ENCODE results near the gene SMOC2. TPM values are rescaled to one million over a fixed set of nuclear protein-coding genes. Genes with fewer than 3 reads are reported as not detected.
"Not testable (repeated sequence)": the region's sequence is repeated elsewhere in the genome, so short reads cannot be mapped to it uniquely, and the experiment has no call there.

SMOC2 gene
- total RNA-seq, 1 donor from 2014 or later, result 14.4 TPM

DNA sequence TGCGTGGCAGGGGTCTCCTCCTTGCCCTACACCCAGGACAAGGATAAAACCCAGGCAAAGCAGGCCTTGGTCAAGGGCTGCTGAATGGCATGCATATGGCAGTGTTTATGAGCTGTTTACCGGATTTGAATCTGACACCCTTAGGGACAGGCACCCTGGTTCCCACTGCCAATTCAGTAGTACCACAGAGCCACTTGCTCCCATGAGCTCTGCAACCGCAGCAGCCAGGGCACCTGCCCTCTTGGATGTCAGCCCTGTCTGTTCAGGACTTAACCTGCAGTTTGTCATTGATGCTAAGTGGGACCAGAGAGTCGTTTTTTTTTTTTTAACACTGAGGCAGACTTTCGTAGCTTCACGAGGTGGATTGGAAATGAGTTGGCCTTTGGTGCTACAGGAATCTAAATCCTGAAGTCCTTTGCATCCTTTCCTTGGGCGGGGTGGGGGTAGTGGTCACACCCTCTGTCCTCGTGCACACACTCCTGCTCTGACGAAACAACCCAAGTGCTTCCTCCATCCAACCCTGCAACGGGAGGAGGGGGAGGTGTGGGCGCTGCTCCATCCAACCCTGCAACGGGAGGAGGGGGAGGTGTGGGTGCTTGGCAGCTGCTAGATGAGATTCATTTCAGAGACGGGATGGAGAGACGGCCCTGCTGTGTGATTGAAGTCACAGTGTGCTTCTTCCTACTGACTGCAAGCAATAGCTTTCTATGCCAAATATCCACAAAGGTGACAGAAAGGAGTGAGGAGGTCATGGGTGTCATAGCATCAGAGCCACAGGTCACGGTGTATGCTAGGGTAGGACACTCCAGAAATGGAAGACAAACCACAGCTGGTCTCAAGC lies 166.5 kb downstream of the SMOC2 start:
- no peaks in the 10 kb centered on the region for H3K36me3 ChIP-seq
- no peak for DNase-seq
- H3K27me3 ChIP-seq (ENCODE audit: low read depth), result peaks cover 35% of the 10 kb centered on the region
- H3K9me3 ChIP-seq (replicated peaks), result peaks cover 4% of the 10 kb centered on the region
- H3K4me3 ChIP-seq, result no peak overlapping the region
- H3K4me1 ChIP-seq, result no peaks in the 10 kb centered on the region
- TF ChIP-seq CTCF (IDR thresholded peaks at IDR 0.05; ENCODE audit: borderline replicate concordance), result no peak
- no peak overlapping the region for H3K27ac ChIP-seq (replicated peaks)
- intact Hi-C loops (cut with micrococcal nuclease), result no loop called here

GRCh38 chr6:168608113-168608400 lies 167.1 kb downstream of the SMOC2 start:
- intact Hi-C loops (cut with micrococcal nuclease), result no loop called here
- H3K36me3 ChIP-seq, result no peaks in the 10 kb centered on the region

DNA sequence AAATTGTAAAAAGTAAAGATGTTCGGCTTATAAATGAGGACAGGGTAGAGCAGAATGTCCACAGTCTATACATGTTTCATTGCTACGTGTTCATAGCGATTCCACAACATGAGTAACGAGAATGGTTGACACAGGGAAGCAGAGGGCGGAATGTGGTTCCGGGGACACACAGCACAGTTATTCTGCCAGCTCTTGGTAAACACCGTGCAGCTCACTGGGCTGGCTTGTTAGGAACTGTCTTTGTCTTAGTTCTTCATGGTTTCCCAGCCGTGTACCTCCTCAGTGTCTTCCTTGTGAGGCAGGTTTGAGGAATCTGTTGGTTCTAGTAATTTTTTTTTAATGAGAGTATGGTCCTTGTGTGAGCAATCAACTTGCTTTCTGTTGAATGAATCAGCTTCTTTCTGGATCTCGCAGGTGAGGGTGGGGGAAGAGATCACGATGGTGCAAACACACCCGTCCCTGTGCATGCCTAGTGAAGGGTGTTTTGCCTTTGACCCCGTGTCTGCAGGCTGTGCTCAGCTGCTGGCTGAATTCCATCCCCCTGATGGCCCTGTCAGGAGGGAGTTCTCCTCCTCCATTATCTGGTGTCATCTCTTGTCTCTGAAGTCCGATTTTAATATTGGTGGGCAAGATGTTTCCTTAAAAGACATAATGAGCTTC lies 168.2 kb downstream of the SMOC2 start:
- no peaks in the 10 kb centered on the region for H3K4me1 ChIP-seq
- no peak for DNase-seq
- H3K36me3 ChIP-seq, result no peaks in the 10 kb centered on the region
- intact Hi-C loops (cut with micrococcal nuclease), result no loop called here
- peaks cover under 1% of the 10 kb centered on the region for H3K9me3 ChIP-seq (replicated peaks)
- no peak overlapping the region for H3K4me3 ChIP-seq
- no peak for TF ChIP-seq CTCF (IDR thresholded peaks at IDR 0.05; ENCODE audit: borderline replicate concordance)
- H3K27ac ChIP-seq (replicated peaks), result no peak overlapping the region
- peaks cover 20% of the 10 kb centered on the region for H3K27me3 ChIP-seq (ENCODE audit: low read depth)

More at GRCh38 chr6:168608113-168608400, 167.1 kb downstream of the SMOC2 start:
- Histone ChIP-seq H3K9me3 (replicated peaks) (peaks cover 4% of the 10 kb centered on the region), H3K27me3 (ENCODE audit: low read depth) (peaks cover 30% of the 10 kb centered on the region), H3K4me3 (no peak overlapping the region), H3K27ac (replicated peaks) (no peak overlapping the region), H3K4me1 (no peaks in the 10 kb centered on the region)
- TF ChIP-seq CTCF (IDR thresholded peaks at IDR 0.05; ENCODE audit: borderline replicate concordance), result no peak
- DNase-seq, result no peak

GRCh38 chr6:168609914-168610490 lies 169.0 kb downstream of the SMOC2 start:
- intact Hi-C loops (cut with micrococcal nuclease), result no loop called here
- no peak for DNase-seq
- Histone ChIP-seq H3K4me1 (no peaks in the 10 kb centered on the region), H3K27me3 (ENCODE audit: low read depth) (peaks cover 19% of the 10 kb centered on the region), H3K9me3 (replicated peaks) (no peaks in the 10 kb centered on the region), H3K27ac (replicated peaks) (no peak overlapping the region), H3K4me3 (no peak overlapping the region), H3K36me3 (no peaks in the 10 kb centered on the region)
- no peak for TF ChIP-seq CTCF (IDR thresholded peaks at IDR 0.05; ENCODE audit: borderline replicate concordance)

DNA sequence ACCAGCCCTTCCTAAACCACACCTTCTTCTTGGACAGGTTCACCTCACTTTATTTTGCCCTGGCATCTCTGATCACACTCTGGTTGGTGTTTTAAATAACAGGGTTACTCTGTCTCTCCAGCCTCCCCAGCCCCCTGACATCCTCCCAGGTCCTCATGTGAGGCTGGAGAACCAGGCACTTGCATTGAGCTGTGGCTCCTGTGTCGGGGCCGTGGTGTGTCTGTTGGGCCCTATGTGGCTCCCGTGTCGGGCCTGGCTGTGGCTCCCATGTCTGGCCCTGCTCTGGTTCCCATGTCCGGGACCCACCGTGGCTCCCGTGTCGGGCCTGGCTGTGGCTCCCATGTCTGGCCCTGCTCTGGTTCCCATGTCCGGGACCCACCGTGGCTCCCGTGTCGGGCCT lies 170.0 kb downstream of the SMOC2 start:
- H3K36me3 ChIP-seq; DNase-seq; intact Hi-C loops (cut with micrococcal nuclease); H3K27ac ChIP-seq (replicated peaks); H3K4me3 ChIP-seq; H3K4me1 ChIP-seq; H3K9me3 ChIP-seq (replicated peaks): not testable (repeated sequence)
- H3K27me3 ChIP-seq (ENCODE audit: low read depth), result peaks cover 19% of the 10 kb centered on the region

DNA sequence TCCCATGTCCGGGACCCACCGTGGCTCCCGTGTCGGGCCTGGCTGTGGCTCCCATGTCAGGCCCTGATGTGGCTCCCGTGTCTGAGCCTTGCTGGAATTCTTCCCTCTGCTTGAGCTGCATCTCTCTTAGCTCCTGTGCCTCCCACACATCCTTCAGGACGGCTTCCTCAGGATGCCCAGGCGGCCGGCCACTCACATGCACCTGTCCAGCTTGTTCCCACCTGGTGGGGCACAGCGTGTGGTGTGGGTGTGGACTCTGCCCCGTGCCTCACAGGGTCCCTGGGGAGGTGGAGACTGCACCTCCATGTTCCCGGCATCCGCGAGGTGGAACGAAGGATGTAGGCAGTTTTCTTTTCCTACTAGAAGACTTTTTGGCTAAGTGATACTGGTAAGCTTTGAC lies 170.7 kb downstream of the SMOC2 start:
- TF ChIP-seq CTCF (IDR thresholded peaks at IDR 0.05; ENCODE audit: borderline replicate concordance), result no peak
- Histone ChIP-seq H3K27ac (replicated peaks) (no peak overlapping the region), H3K4me3 (no peak overlapping the region), H3K9me3 (replicated peaks) (no peaks in the 10 kb centered on the region), H3K36me3 (no peaks in the 10 kb centered on the region), H3K4me1 (no peaks in the 10 kb centered on the region), H3K27me3 (ENCODE audit: low read depth) (peaks cover 15% of the 10 kb centered on the region)
- intact Hi-C loops (cut with micrococcal nuclease), result no loop called here
- no peak for DNase-seq
